ENCODE results near the gene SPDYC. TPM values are rescaled to one million over a fixed set of nuclear protein-coding genes. Genes with fewer than 3 reads are reported as not detected.

Gene SPDYC
- total and polyA plus RNA-seq, 9 of the 15 experiments (the other 6 are each of a cell fraction or from before 2014, with no cell fraction given), result 4.4 to 18.8 (median 9.2) TPM

GRCh38 chr11:65134240-65134951, 35.6 kb upstream of the SPDYC start, which contains the start of gene SYVN1 (continued):
- no peak for TF ChIP-seq FOXP4 (CRISPR knock-in tag; IDR thresholded peaks at IDR 0.05; ENCODE audit: borderline replicate concordance)
- TF ChIP-seq C11orf30 (IDR thresholded peaks at IDR 0.05; ENCODE audit: low read depth), result peak; percentile 81
- 0 out of 2 replicates have a peak, but pooled peaks have one; percentile 17 for TF ChIP-seq MEF2D (tag; conservative IDR thresholded peaks at IDR 0.05; ENCODE audit: low read depth)
- peak; percentile 39; the same call in 1 of the 2 replicates for TF ChIP-seq ZHX1 (conservative IDR thresholded peaks at IDR 0.05; ENCODE audit: low read length)
- no peak for TF ChIP-seq CHD4 (IDR thresholded peaks at IDR 0.05; ENCODE audit: insufficient read depth, insufficient replicate concordance, low read depth, low read length, poor library complexity, severe bottlenecking)
- TF ChIP-seq BDP1 (IDR thresholded peaks at IDR 0.05; ENCODE audit: insufficient read depth, insufficient read length), result no peak
- 0 out of 2 replicates have a peak, but pooled peaks have one; percentile 1 for TF ChIP-seq ZBTB1 (CRISPR knock-in tag; IDR thresholded peaks at IDR 0.05; ENCODE audit: borderline replicate concordance, low read depth)
- TF ChIP-seq ZNF644 (tag; IDR thresholded peaks at IDR 0.05; ENCODE audit: low read depth), result no peak
- peak; percentile 89 for TF ChIP-seq VEZF1 (CRISPR knock-in tag; IDR thresholded peaks at IDR 0.05)
- TF ChIP-seq CREBBP (IDR thresholded peaks at IDR 0.05; ENCODE audit: low read depth, low read length), result no peak
- TF ChIP-seq SNRNP70 (optimal IDR thresholded peaks at IDR 0.05; ENCODE audit: low read depth, low read length), result no peak
- peak; percentile 81 for TF ChIP-seq POLR2AphosphoS5 (IDR thresholded peaks at IDR 0.05; ENCODE audit: control insufficient read depth, insufficient read depth, low read depth, low read length)
- TF ChIP-seq ZNF785 (CRISPR knock-in tag; IDR thresholded peaks at IDR 0.05), result no peak
- TF ChIP-seq CTCFL (IDR thresholded peaks at IDR 0.05; ENCODE audit: borderline replicate concordance, insufficient read depth, low read depth, low read length, poor library complexity, severe bottlenecking), result no peak
- no peak for TF ChIP-seq MYBL2 (IDR thresholded peaks at IDR 0.05; ENCODE audit: low read depth)
- no peak for TF ChIP-seq MYBL2 (CRISPR knock-in tag; IDR thresholded peaks at IDR 0.05; ENCODE audit: borderline replicate concordance)
- TF ChIP-seq POU5F1 (IDR thresholded peaks at IDR 0.05; ENCODE audit: borderline replicate concordance, low read depth, low read length, partially characterized antibody), result no peak
- TF ChIP-seq CBFA2T3 (IDR thresholded peaks at IDR 0.05), result 0 out of 2 replicates have a peak, but pooled peaks have one; percentile 30
